GM21528 (cell line): ENCODE results near the gene TPH1.

Source experiments
- ATAC-seq: cut with Tn5 transposase; IDR thresholded peaks from one replicate; pipeline ENCODE4 v1.9.1; 2021; ENCODE audit warnings: mild to moderate bottlenecking, moderate library complexity; ENCODE audit not compliant: unreplicated experiment, low FRiP score

The TPH1 gene

GRCh38 chr11:18046116-18046777 lies at the start of gene TPH1:
TPH1 (minus strand) TSS chr11:18046269; CDS start chr11:18040762, 5,507 bp downstream.
- ATAC-seq = no peak

- no peak for ATAC-seq
Measured at GRCh38 chr11:18093959-18094358, 47.9 kb upstream of the TPH1 start.

- no peak for ATAC-seq
Measured at GRCh38 chr11:18091731-18092130, 45.7 kb upstream of the TPH1 start.

- no peak for ATAC-seq
Measured at GRCh38 chr11:18088966-18089365, 42.9 kb upstream of the TPH1 start.

GRCh38 chr11:18088366-18088765 lies 42.3 kb upstream of the TPH1 start:
- no peak for ATAC-seq

GRCh38 chr11:18081551-18081950 lies 35.5 kb upstream of the TPH1 start:
- no peak for ATAC-seq

- no peak for ATAC-seq
Measured at GRCh38 chr11:18080451-18080850, 34.4 kb upstream of the TPH1 start.

- no peak for ATAC-seq
Measured at GRCh38 chr11:18078909-18079308, 32.8 kb upstream of the TPH1 start.

- ATAC-seq = no peak
Measured at GRCh38 chr11:18075444-18075843, 29.4 kb upstream of the TPH1 start.

- no peak for ATAC-seq
Measured at GRCh38 chr11:18071098-18071705, 25.1 kb upstream of the TPH1 start.

GRCh38 chr11:18067372-18067771 lies 21.3 kb upstream of the TPH1 start:
- ATAC-seq = no peak

GRCh38 chr11:18066626-18067025 lies 20.6 kb upstream of the TPH1 start:
- no peak for ATAC-seq

GRCh38 chr11:18065572-18065971 lies 19.5 kb upstream of the TPH1 start:
- ATAC-seq = no peak

GRCh38 chr11:18064450-18065054 lies 18.5 kb upstream of the TPH1 start:
- no peak for ATAC-seq

- ATAC-seq = no peak
Measured at GRCh38 chr11:18063862-18064434, 17.9 kb upstream of the TPH1 start.

GRCh38 chr11:18063125-18063524 lies 17.1 kb upstream of the TPH1 start:
- ATAC-seq = no peak

GRCh38 chr11:18061351-18061750 lies 15.3 kb upstream of the TPH1 start:
- no peak for ATAC-seq

- ATAC-seq = no peak
Measured at GRCh38 chr11:18056561-18057181, 10.6 kb upstream of the TPH1 start.

GRCh38 chr11:18054511-18055103 lies 8.5 kb upstream of the TPH1 start:
- ATAC-seq = no peak

GRCh38 chr11:18050848-18051247 lies 4.8 kb upstream of the TPH1 start:
- ATAC-seq = no peak

GRCh38 chr11:18036456-18036855 lies 9.6 kb downstream of the TPH1 start:
- no peak for ATAC-seq
